Measurements from ENCODE around the gene ZNF532. TPM values are rescaled to one million over a fixed set of nuclear protein-coding genes. Genes with fewer than 3 reads are reported as not detected.

The ZNF532 gene
- total RNA-seq, 1 donor from 2014 or later = 137 TPM

- Mint-ChIP-seq H3K27ac (no peak overlapping the region), H3K27me3 (ENCODE audit: insufficient read depth, low read depth) (peaks cover 2% of the 10 kb centered on the region), H3K9me3 (no peaks in the 10 kb centered on the region), H3K36me3 (peaks cover 50% of the 10 kb centered on the region), H3K4me1 (peaks cover 30% of the 10 kb centered on the region), H3K4me3 (no peak overlapping the region)
- H3K9me3 ChIP-seq (ENCODE audit: low read depth) = no peaks in the 10 kb centered on the region
- no peak for DNase-seq (ENCODE audit: low spot score)
- H4K20me1 ChIP-seq (ENCODE audit: low read depth) = peaks cover 16% of the 10 kb centered on the region
- H3K4me3 ChIP-seq = no peak overlapping the region
- peaks cover 48% of the 10 kb centered on the region for H3K79me2 ChIP-seq (ENCODE audit: low read depth)
- H3F3A ChIP-seq (ENCODE audit: low read depth) = no peaks in the 10 kb centered on the region
- H2AFZ ChIP-seq (replicated peaks) = no peak overlapping the region
- H3K27me3 ChIP-seq = no peaks in the 10 kb centered on the region
- peaks cover 4% of the 10 kb centered on the region for H3K36me3 ChIP-seq
- H3K4me2 ChIP-seq = no peak overlapping the region
- H3K9ac ChIP-seq = no peak overlapping the region
- TF ChIP-seq EZH2phosphoT487 (IDR thresholded peaks at IDR 0.05) = no peak
- no peak for TF ChIP-seq EZH2 (IDR thresholded peaks at IDR 0.05)
- no peak for TF ChIP-seq CTCF (IDR thresholded peaks at IDR 0.05)
- no peak overlapping the region for H3K27ac ChIP-seq
- peaks cover 9% of the 10 kb centered on the region for H3K4me1 ChIP-seq
Measured at GRCh38 chr18:58970943-58971790, 106.5 kb downstream of the ZNF532 start.

GRCh38 chr18:58975296-58975695, 110.6 kb downstream of the ZNF532 start:
- peaks cover 4% of the 10 kb centered on the region for H4K20me1 ChIP-seq (ENCODE audit: low read depth)
- peaks cover 29% of the 10 kb centered on the region for H3K79me2 ChIP-seq (ENCODE audit: low read depth)
- Mint-ChIP-seq H3K9me3 (no peaks in the 10 kb centered on the region), H3K4me3 (no peak overlapping the region), H3K27me3 (ENCODE audit: insufficient read depth, low read depth) (no peaks in the 10 kb centered on the region), H3K36me3 (peaks cover 36% of the 10 kb centered on the region), H3K27ac (no peak overlapping the region), H3K4me1 (peaks cover 15% of the 10 kb centered on the region)
- no peaks in the 10 kb centered on the region for H3K27me3 ChIP-seq
- H2AFZ ChIP-seq (replicated peaks) = no peak overlapping the region
- H3K27ac ChIP-seq = no peak overlapping the region
- H3K4me1 ChIP-seq = no peaks in the 10 kb centered on the region
- H3K36me3 ChIP-seq = peaks cover 4% of the 10 kb centered on the region
- no peaks in the 10 kb centered on the region for H3K9me3 ChIP-seq (ENCODE audit: low read depth)
- no peaks in the 10 kb centered on the region for H3F3A ChIP-seq (ENCODE audit: low read depth)
- TF ChIP-seq CTCF (IDR thresholded peaks at IDR 0.05) = no peak
- TF ChIP-seq EZH2phosphoT487 (IDR thresholded peaks at IDR 0.05) = no peak
- no peak for TF ChIP-seq EZH2 (IDR thresholded peaks at IDR 0.05)
- H3K4me3 ChIP-seq = no peak overlapping the region
- no peak overlapping the region for H3K9ac ChIP-seq
- H3K4me2 ChIP-seq = no peak overlapping the region
- DNase-seq (ENCODE audit: low spot score) = no peak

- Histone ChIP-seq H3K4me2 (no peak overlapping the region), H3K36me3 (peaks cover 4% of the 10 kb centered on the region), H2AFZ (replicated peaks) (no peak overlapping the region)
Measured at GRCh38 chr18:58975781-58976180, 111.1 kb downstream of the ZNF532 start.

More at GRCh38 chr18:58975781-58976180, 111.1 kb downstream of the ZNF532 start:
- Histone ChIP-seq H3K27me3 (no peaks in the 10 kb centered on the region), H3K9me3 (ENCODE audit: low read depth) (no peaks in the 10 kb centered on the region), H3F3A (ENCODE audit: low read depth) (no peaks in the 10 kb centered on the region), H3K27ac (no peak overlapping the region), H3K4me3 (no peak overlapping the region), H3K4me1 (no peaks in the 10 kb centered on the region), H4K20me1 (ENCODE audit: low read depth) (peaks cover 4% of the 10 kb centered on the region), H3K9ac (no peak overlapping the region), H3K79me2 (ENCODE audit: low read depth) (peaks cover 29% of the 10 kb centered on the region)
- Mint-ChIP-seq H3K27ac (peak overlapping the region; percentile 18), H3K27me3 (ENCODE audit: insufficient read depth, low read depth) (no peaks in the 10 kb centered on the region), H3K4me3 (no peak overlapping the region), H3K36me3 (peaks cover 37% of the 10 kb centered on the region), H3K4me1 (peaks cover 15% of the 10 kb centered on the region), H3K9me3 (no peaks in the 10 kb centered on the region)
- TF ChIP-seq CTCF (IDR thresholded peaks at IDR 0.05) (no peak), EZH2phosphoT487 (IDR thresholded peaks at IDR 0.05) (no peak), EZH2 (IDR thresholded peaks at IDR 0.05) (no peak)
- DNase-seq (ENCODE audit: low spot score) = no peak
